ENCODE data around the gene ATOH8. TPM values are rescaled to one million over a fixed set of nuclear protein-coding genes. Genes with fewer than 3 reads are reported as not detected.

Gene ATOH8
- total and polyA plus RNA-seq, 2 donors (not counting 1 experiment from before 2014, with no cell fraction given): not detected

DNA sequence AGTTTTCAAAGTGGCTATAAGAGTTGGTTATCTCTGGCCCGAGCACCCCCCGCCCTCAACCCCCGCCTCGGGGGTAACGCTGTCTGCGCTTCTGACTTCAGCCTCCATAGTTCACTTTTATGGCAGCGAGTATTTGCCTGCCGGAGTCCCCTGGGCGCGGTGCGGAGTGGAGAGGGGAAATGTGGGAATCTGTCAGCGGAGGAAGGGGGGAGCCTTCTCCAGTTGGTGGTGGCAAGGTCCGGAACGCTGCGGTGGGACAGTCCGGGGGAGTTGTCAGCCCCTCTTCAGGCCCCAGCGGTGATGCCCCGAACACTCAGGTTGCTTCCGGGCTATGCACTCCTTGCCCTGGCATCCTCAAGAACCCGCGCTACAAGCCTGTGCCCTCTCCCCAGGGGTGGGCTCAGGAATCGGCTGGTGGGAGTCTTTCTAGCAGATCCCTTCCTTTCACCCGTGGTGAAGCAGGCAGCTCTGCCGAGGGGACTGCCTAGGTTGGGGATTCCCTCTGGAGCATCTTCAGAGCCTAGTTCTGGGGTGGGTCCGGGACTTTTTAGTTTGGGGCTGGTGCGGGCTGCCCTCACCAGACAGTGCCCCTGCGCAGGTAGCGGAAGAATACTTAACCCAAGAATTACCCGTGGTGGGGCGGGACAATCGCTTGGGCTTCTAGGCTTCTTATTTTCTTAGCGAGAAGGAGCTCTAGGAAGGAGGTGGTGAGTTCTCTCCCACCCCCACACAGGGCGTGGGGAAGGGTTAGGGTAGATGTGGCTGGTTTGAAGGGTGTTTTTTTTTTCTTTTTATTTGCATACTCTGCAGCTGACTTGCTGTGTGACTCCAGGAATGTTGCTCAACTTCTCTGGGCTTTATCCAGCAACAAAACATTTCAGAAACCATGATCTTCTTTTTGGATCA is 1.6 kb downstream of the ATOH8 start:
- peaks cover 25% of the 10 kb centered on the region for H3K4me1 Mint-ChIP-seq
- Histone ChIP-seq H3K9ac (ENCODE audit: low read length) (peak overlapping the region; percentile 69), H3K4me3 (ENCODE audit: control extremely low read depth in 1 of 5, extremely low read depth in 1 of 5, insufficient read depth in 1 of 5, low read depth in 2 of 5, low read length in 4 of 5) (peak overlapping the region; percentile 6 to 76 (median 53)), H3K36me3 (replicated peaks in 1 of 2; ENCODE audit: control extremely low read depth in 1 of 2, control insufficient read depth in 1 of 2, extremely low read depth in 1 of 2, insufficient read depth in 2 of 2, low read length in 1 of 2) (no peaks in the 10 kb centered on the region), H3K27me3 (replicated peaks in 1 of 4; ENCODE audit: control extremely low read depth in 1 of 4, control insufficient read depth in 3 of 4, insufficient read depth in 4 of 4, low read length in 3 of 4) (peaks cover 0 to 79% (median 32%) of the 10 kb centered on the region in 4 experiments), H2AFZ (ENCODE audit: insufficient read depth, low read depth, low read length, poor library complexity, severe bottlenecking) (peak overlapping the region; percentile 79), H3K79me2 (ENCODE audit: control insufficient read depth, insufficient read depth, low read length) (no peaks in the 10 kb centered on the region), H3K27ac (ENCODE audit: low read length in 2 of 2) (no peak overlapping the region), H3K4me2 (replicated peaks; ENCODE audit: low read depth, low read length, poor library complexity, severe bottlenecking) (peak overlapping the region; percentile 100), H4K20me1 (ENCODE audit: control insufficient read depth, insufficient read depth, low read length, poor library complexity, severe bottlenecking) (peaks cover 5% of the 10 kb centered on the region), H3K4me1 (ENCODE audit: control insufficient read depth in 2 of 2, insufficient read depth in 2 of 2, low read length in 2 of 2) (peaks cover 28 to 37% of the 10 kb centered on the region in 2 donors), H3K9me3 (ENCODE audit: control extremely low read depth in 1 of 3, control insufficient read depth in 2 of 3, insufficient read depth in 1 of 3, low read length in 2 of 3) (peaks cover 0 to 19% (median 0%) of the 10 kb centered on the region in 3 donors)
- H3K9me3 Mint-ChIP-seq (ENCODE audit: insufficient read depth): no peaks in the 10 kb centered on the region
- CTCF ChIA-PET: no interaction called here
- ATAC-seq (ENCODE audit: low read depth) (peak; percentile 16), DNase-seq (peak; percentile 52)
- peak; percentile 58 for TF ChIP-seq EZH2 (IDR thresholded peaks at IDR 0.05; ENCODE audit: borderline replicate concordance, insufficient read depth, low read depth, low read length, poor library complexity, severe bottlenecking)
- TF ChIP-seq, protein P1, sequence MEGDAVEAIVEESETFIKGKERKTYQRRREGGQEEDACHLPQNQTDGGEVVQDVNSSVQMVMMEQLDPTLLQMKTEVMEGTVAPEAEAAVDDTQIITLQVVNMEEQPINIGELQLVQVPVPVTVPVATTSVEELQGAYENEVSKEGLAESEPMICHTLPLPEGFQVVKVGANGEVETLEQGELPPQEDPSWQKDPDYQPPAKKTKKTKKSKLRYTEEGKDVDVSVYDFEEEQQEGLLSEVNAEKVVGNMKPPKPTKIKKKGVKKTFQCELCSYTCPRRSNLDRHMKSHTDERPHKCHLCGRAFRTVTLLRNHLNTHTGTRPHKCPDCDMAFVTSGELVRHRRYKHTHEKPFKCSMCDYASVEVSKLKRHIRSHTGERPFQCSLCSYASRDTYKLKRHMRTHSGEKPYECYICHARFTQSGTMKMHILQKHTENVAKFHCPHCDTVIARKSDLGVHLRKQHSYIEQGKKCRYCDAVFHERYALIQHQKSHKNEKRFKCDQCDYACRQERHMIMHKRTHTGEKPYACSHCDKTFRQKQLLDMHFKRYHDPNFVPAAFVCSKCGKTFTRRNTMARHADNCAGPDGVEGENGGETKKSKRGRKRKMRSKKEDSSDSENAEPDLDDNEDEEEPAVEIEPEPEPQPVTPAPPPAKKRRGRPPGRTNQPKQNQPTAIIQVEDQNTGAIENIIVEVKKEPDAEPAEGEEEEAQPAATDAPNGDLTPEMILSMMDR (IDR thresholded peaks at IDR 0.05): no peak
- intact Hi-C loops (cut with micrococcal nuclease): no loop called here
- WGBS (ENCODE audit: insufficient coverage): 6% methylated on average over 24 of the region's 33 CpGs
- H3K4me3 Mint-ChIP-seq: peak overlapping the region; percentile 90
- POLR2A ChIA-PET: interaction anchor here (0.5 to 0.7 kb wide), 2 partner anchors 103 to 510 kb away, joined by 6 to 8 read pairs; no protein-coding TSS in a partner anchor
- H3K27me3 Mint-ChIP-seq: peaks cover 41% of the 10 kb centered on the region
- H3K27ac Mint-ChIP-seq: peak overlapping the region; percentile 43

DNA sequence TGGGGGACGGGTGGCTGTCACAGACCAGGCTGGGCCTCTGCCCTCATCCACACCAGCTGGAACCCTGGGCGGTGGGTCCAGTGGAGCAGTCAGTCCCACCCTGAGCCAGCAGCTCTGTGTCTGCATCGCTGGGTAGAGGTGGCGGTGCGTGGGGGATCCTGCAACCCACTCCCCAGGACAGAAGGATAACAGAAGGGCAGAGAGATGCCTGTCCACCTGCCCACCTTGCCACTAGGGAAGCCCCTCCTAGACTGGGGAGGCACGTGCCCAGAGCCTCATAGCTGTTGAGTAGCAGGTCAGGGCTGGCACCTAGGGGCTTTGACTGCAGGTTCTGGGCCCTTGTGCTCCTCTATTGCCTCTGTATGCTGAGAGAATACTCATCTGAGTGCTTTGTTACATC is 2.4 kb downstream of the ATOH8 start:
- WGBS (ENCODE audit: insufficient coverage): 87% methylated on average over 3 of the region's 6 CpGs
- no peak overlapping the region for H3K27ac Mint-ChIP-seq
- no peak for TF ChIP-seq EZH2 (IDR thresholded peaks at IDR 0.05; ENCODE audit: borderline replicate concordance, insufficient read depth, low read depth, low read length, poor library complexity, severe bottlenecking)
- TF ChIP-seq, protein P1 (IDR thresholded peaks at IDR 0.05): no peak
- H2AFZ ChIP-seq (ENCODE audit: insufficient read depth, low read depth, low read length, poor library complexity, severe bottlenecking): no peak overlapping the region
- intact Hi-C loops (cut with micrococcal nuclease): no loop called here
- H3K4me1 Mint-ChIP-seq: peaks cover 22% of the 10 kb centered on the region
- POLR2A ChIA-PET: interaction anchor here (0.5 kb wide), 1 partner anchor 104 kb away, joined by 8 read pairs; no protein-coding TSS in a partner anchor
- peak overlapping the region; percentile 100 for H3K4me2 ChIP-seq (replicated peaks; ENCODE audit: low read depth, low read length, poor library complexity, severe bottlenecking)
- H3K4me3 ChIP-seq (ENCODE audit: control extremely low read depth in 1 of 5, extremely low read depth in 1 of 5, insufficient read depth in 1 of 5, low read depth in 2 of 5, low read length in 4 of 5): no peak overlapping the region
- H3K9me3 ChIP-seq (ENCODE audit: control extremely low read depth in 1 of 3, control insufficient read depth in 2 of 3, insufficient read depth in 1 of 3, low read length in 2 of 3): peaks cover 0 to 12% (median 0%) of the 10 kb centered on the region in 3 donors
- H3K4me3 Mint-ChIP-seq: peak overlapping the region; percentile 48
- no peak for ATAC-seq (ENCODE audit: low read depth)
- CTCF ChIA-PET: no interaction called here
- H3K36me3 ChIP-seq (replicated peaks in 1 of 2; ENCODE audit: control extremely low read depth in 1 of 2, control insufficient read depth in 1 of 2, extremely low read depth in 1 of 2, insufficient read depth in 2 of 2, low read length in 1 of 2): no peaks in the 10 kb centered on the region
- H3K9ac ChIP-seq (ENCODE audit: low read length): no peak overlapping the region
- H3K27ac ChIP-seq (ENCODE audit: low read length in 2 of 2): no peak overlapping the region
- H3K27me3 Mint-ChIP-seq: peaks cover 46% of the 10 kb centered on the region
- H3K79me2 ChIP-seq (ENCODE audit: control insufficient read depth, insufficient read depth, low read length): no peaks in the 10 kb centered on the region
- H3K27me3 ChIP-seq (replicated peaks in 1 of 4; ENCODE audit: control extremely low read depth in 1 of 4, control insufficient read depth in 3 of 4, insufficient read depth in 4 of 4, low read length in 3 of 4): peaks cover 0 to 79% (median 34%) of the 10 kb centered on the region in 4 experiments
- H3K4me1 ChIP-seq (ENCODE audit: control insufficient read depth in 2 of 2, insufficient read depth in 2 of 2, low read length in 2 of 2): peaks cover 27 to 37% of the 10 kb centered on the region in 2 donors
- H4K20me1 ChIP-seq (ENCODE audit: control insufficient read depth, insufficient read depth, low read length, poor library complexity, severe bottlenecking): peaks cover 5% of the 10 kb centered on the region
- DNase-seq: no peak
- no peaks in the 10 kb centered on the region for H3K9me3 Mint-ChIP-seq (ENCODE audit: insufficient read depth)
